NCI-H69 (cell line): ENCODE results near the gene TJP3.

Experiments
- DNase-seq: peaks from one replicate; lab custom pipeline; 2025; lab: John Stamatoyannopoulos, UW

TJP3 gene

GRCh38 chr19:3691726-3692125, 16.5 kb upstream of the TJP3 start:
- DNase-seq = no peak

GRCh38 chr19:3692141-3693024, 15.8 kb upstream of the TJP3 start:
- peak; percentile 14 for DNase-seq

DNA sequence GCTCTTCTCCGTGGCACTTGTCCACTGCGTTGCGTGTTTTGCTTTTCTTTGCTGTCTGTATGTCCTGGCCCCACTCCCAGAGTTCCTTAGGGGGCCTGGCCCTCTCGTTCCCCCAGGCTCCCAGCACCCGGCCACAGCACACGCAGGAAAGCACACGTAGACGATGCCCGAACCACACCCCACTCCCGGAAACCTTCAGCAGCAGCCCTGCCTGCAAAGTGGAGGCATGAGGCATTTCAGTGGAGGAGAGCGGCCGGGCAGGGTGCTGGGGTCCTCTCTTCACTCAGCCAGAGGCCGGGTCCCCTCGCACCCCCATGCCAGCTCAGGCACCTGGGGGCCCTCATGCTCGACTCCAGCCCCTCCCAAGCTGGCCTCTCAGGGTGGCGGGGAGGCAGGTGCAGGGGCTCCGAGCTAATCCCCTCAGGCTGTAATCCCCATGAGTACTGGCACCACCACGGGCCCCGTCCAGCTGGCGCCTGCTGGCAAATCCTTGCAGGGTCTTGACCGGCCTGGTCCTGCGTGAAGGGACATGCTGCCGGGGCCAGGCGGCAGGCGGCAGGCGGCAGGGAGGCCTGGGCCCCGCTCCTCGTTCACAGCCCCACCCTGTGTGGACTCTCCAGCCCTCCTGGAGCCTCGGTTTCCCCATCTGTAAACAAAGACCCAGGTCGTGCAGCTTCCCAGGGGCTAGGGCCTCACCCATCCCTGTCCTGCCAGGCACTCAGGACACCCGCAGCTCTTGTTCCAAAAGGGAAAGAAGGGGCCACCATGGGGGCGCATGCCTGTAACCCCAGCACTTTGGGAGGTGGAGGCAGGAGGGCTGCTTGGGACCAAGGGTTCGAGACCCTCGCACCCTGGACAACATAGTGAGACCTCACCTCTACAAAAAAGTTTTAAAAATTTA, 14.9 kb upstream of the TJP3 start:
- DNase-seq = no peak

DNA sequence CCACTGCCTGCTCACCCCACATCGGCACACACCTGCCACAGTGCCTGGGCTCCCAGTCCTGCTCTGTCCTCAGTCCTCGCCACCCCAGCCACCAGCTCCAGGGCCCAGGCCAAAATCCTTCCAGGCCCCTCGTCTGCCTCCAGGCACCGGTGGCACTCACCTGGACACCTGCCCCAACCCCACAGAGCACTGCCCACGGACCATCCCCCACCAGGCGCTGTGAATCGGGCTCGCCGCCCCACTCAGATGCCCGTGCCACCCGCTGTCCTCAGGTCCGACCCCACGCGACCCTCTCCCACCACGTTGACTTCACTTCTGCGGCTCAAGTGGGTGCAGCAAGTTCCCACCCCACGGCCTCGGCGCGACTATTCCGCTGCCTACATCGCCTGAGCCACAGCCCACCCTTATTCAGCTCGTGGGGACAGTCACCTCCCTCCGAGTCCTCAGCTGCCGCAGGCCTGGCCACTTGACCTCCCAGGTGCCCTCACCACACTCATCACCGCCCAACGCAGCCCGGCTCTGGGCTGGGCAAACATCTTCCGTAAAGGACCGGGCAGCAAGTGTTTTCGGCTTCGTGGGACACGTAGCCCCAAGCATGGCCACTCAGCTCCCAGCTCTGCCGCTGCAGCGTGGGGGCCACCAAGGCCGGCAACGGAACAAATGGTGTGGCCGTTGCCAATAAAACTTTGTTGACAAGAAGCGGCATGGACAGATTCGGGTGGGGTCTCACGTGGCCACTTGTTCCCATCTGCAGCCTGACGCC, 13.6 kb upstream of the TJP3 start:
- no peak for DNase-seq

GRCh38 chr19:3695124-3695733, 13.0 kb upstream of the TJP3 start:
- DNase-seq = no peak

DNA sequence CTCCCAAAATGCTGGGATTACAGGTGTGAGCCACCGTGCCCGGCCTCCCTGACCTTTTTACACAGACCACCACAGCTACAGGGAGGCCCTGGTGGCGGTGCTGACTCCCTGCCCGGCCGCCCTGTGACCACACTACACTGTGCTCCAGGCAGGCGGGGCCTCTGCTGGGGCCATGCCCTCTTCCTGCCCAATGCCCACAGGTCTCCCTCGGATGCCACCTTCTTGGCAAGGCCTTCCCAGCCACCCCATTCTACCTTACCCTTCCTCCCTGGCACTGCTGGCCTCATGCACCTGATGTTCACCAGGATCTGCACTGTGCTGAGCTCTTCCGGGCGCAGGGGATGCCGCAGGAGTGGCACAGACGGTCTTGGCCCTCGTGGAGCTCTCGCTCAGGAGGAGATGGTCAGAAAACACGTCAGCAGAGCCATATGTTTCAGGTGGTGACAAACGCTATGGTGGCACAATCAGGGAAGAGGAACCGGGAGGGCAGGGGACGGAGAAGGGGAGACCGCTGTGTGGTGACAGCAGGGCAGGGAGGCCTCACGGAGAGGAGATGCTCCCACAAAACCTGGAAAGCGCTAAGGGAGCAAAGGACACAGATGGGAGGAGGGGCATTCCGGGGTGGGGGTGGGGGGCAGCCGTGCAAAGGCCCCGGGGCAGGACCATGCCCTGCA, 12.1 kb upstream of the TJP3 start:
- DNase-seq = no peak

GRCh38 chr19:3696660-3696995, 11.6 kb upstream of the TJP3 start:
- DNase-seq = no peak

DNA sequence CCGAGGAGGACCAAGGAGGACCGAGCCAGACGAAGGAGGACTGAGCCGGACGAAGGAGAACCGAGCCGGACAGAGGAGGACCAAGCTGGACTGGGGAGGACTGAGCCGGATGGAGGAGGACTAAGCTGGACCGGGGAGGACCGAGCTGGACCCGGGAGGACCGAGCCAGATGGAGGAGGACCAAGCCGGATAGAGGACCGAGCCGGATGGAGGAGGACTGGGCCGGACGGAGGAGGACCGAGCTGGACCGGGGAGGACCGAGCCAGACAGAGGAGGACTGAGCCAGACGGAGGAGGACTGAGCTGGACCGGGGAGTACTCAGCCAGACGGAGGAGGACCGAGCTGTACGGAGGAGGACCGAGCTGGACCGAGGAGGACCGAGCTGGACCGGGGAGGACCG, 11.1 kb upstream of the TJP3 start:
- no peak for DNase-seq

DNA sequence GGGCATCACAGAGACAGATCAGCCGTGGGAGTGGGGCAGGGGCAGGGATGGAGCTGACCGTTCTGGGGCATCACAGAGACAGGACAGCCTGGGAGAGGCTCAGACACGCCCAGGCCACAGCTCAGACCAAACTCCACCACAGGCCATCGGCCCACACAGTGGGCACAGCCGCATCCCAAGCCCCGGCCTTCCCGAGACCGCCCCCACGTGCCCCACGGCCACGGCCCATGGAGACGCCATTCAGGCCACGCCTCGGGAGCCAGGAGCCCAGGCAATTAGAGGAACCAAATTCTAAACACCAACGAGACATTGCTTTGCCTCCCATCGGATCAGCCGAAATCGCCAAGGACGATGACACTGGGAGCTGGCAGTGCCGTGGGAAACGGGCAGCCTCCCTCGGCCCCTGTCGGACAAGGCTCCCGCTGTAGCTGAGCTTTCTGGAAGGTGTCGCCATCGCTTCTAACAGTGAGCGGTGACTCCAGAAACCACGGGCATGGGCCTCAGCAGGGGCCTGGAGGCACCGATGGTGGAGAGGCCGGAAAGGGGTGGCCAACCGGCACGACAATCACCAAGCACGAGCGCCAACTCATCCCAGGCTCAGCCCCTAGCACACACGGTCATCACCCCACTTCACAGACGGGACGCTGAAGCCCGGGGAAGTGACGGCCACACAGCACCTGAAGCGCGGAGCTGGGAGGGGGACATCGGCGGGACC, 10.4 kb upstream of the TJP3 start:
- no peak for DNase-seq

GRCh38 chr19:3698386-3698950, 9.7 kb upstream of the TJP3 start:
- DNase-seq = no peak

DNA sequence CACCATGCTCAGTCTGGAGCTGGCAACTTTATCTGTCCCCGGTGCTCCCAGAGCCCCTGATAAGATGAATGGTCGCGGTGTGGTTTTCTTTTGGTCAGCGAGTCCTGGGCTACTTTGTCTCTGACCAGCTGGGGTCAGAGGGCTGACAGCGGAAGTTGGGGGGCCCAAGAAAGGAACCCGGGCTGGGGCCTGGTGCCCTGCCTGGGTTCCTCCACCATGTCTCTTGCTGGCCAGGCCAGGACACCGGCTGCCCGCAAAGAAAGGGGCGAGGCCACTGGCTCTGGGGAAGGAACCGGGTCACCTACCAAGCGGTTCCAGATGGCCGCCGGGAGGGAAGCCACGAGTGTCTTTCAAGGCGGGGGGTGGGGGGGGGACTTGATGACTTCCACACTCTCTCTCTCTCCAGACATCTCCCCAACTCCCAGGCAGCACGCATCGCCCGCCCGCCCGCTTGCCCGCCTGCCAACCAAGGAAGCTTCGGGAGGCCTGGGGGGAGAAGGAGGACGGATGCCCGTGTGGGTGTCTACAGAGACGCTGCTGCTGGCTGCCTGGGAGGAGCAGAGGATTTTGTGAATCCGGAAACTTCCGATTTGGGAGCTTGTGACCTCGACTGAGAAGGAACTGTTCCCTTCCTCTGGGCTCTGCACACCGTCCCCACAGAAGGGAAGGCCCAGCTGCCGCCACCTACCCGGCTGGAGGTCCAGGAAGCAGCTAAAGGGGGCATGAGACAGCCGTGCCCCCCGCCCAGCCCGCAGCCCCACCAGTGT, 9.0 kb upstream of the TJP3 start:
- peak; percentile 36 for DNase-seq

- peak; percentile 55 for DNase-seq
These were observed 8.4 kb upstream of the TJP3 start for GRCh38 chr19:3699741-3700241.

- DNase-seq = peak; percentile 94
These were observed 7.7 kb upstream of the TJP3 start, which contains the start of gene PIP5K1C for GRCh38 chr19:3700242-3701032. PIP5K1C (minus strand) TSS chr19:3700468; CDS start chr19:3700390, 78 bp downstream.

- DNase-seq = no peak
These were observed 7.0 kb upstream of the TJP3 start for GRCh38 chr19:3701200-3701599.

DNA sequence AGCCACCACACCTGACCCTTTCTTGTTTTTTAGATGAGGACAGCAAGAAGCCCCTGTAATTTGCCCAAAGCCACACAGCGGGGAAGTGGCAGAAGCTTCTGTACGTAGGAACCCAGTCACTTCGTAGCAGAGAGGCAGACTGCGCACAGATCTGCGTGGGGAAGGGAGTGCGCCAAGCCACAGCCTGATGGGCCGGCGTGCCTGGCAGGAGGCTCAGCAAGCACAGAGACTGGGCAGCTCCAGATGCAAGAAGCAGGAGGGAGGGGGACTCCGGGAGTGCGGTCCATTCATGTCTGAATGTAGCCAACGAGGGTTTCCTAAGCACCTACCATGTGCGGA, 347 bp upstream of the TJP3 start:
- DNase-seq = peak; percentile 39

GRCh38 chr19:3710265-3710812, 2.2 kb downstream of the TJP3 start:
- DNase-seq = peak; percentile 90

DNA sequence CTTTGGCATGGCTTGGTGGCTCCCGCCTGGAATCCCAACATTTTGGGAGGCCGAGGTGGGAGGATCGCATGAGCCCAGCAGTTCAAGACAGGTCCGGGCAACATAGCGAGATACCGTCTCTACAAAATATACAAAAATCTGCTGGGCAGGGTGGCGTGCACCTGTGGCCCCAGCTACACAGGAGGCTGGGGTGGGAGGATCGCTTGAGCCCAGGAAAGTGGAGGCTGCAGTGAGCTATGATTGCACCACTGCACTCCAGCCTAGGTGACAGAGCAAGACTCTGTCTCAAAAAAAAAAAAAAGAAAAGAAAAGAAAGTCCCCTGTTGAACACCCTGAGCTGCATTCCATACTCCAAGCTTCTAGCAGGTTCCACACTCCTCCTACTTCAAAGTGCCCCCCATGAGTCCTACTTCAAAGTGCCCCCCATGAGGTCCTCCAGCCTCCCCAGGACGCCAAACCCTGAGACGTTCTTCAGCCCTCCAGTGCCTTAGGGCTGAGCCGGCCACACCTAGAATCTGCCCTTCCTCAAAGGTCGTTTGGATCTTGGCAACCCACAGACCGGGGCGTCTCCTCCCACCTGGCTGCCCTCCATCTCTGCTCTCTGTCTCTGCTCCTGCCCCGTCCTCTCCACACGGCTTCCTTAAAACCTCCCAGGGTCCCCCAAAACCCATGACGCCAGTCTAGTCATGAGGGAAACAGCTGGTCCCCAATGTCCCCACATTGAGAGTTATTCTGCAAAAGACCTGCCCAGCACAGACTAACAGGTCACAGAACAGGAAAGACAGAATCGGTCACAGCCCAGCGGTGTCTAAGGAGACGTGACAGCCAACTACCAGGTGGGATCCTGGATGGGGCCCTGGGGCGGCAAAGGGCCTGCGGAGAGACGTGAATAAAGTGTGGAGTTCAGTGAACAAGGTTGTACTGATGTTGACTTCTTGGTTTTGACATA, 4.8 kb downstream of the TJP3 start:
- DNase-seq = peak; percentile 53
